ENCODE results near the gene MAPK8.

GRCh38 chr10:48477141-48477540, 170.7 kb downstream of the MAPK8 start:
- TF ChIP-seq, protein P1, sequence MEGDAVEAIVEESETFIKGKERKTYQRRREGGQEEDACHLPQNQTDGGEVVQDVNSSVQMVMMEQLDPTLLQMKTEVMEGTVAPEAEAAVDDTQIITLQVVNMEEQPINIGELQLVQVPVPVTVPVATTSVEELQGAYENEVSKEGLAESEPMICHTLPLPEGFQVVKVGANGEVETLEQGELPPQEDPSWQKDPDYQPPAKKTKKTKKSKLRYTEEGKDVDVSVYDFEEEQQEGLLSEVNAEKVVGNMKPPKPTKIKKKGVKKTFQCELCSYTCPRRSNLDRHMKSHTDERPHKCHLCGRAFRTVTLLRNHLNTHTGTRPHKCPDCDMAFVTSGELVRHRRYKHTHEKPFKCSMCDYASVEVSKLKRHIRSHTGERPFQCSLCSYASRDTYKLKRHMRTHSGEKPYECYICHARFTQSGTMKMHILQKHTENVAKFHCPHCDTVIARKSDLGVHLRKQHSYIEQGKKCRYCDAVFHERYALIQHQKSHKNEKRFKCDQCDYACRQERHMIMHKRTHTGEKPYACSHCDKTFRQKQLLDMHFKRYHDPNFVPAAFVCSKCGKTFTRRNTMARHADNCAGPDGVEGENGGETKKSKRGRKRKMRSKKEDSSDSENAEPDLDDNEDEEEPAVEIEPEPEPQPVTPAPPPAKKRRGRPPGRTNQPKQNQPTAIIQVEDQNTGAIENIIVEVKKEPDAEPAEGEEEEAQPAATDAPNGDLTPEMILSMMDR (IDR thresholded peaks at IDR 0.05): no peak
- TF ChIP-seq POLR2A (IDR thresholded peaks at IDR 0.05) (no peak), EP300 (IDR thresholded peaks at IDR 0.05) (no peak)
